ENCODE measurements around the gene TRIM24. TPM values are rescaled to one million over a fixed set of nuclear protein-coding genes. Genes with fewer than 3 reads are reported as not detected.

Gene TRIM24
- total RNA-seq, 1 experiment from 2014 or later, result 12.3 TPM

GRCh38 chr7:138538518-138538917 lies 78.5 kb downstream of the TRIM24 start:
- no peak for DNase-seq (ENCODE audit: low read depth)

- no peak for DNase-seq (ENCODE audit: low read depth)
These were observed 79.1 kb downstream of the TRIM24 start for GRCh38 chr7:138538997-138539644.

- no peak for DNase-seq (ENCODE audit: low read depth)
These were observed 82.1 kb downstream of the TRIM24 start for GRCh38 chr7:138542183-138542582.

GRCh38 chr7:138543739-138544138 lies 83.7 kb downstream of the TRIM24 start:
- no peak for DNase-seq (ENCODE audit: low read depth)

GRCh38 chr7:138545123-138545522 lies 85.1 kb downstream of the TRIM24 start:
- no peak for DNase-seq (ENCODE audit: low read depth)

GRCh38 chr7:138546064-138546619 lies 86.1 kb downstream of the TRIM24 start:
- no peak for DNase-seq (ENCODE audit: low read depth)

- no peak for DNase-seq (ENCODE audit: low read depth)
These were observed 86.8 kb downstream of the TRIM24 start for GRCh38 chr7:138546829-138547228.

- no peak for DNase-seq (ENCODE audit: low read depth)
These were observed 89.0 kb downstream of the TRIM24 start for GRCh38 chr7:138549082-138549481.

GRCh38 chr7:138550337-138550736 lies 90.3 kb downstream of the TRIM24 start:
- DNase-seq (ENCODE audit: low read depth), result no peak

- no peak for DNase-seq (ENCODE audit: low read depth)
These were observed 91.0 kb downstream of the TRIM24 start for GRCh38 chr7:138551102-138551501.

- no peak for DNase-seq (ENCODE audit: low read depth)
These were observed 93.7 kb downstream of the TRIM24 start for GRCh38 chr7:138553805-138554204.

GRCh38 chr7:138554674-138555073 lies 94.6 kb downstream of the TRIM24 start:
- no peak for DNase-seq (ENCODE audit: low read depth)

GRCh38 chr7:138555684-138556083 lies 95.6 kb downstream of the TRIM24 start:
- no peak for DNase-seq (ENCODE audit: low read depth)

GRCh38 chr7:138556771-138557484 lies 96.9 kb downstream of the TRIM24 start:
- no peak for DNase-seq (ENCODE audit: low read depth)

- no peak for DNase-seq (ENCODE audit: low read depth)
These were observed 99.4 kb downstream of the TRIM24 start for GRCh38 chr7:138559448-138559847.

- DNase-seq (ENCODE audit: low read depth), result no peak
These were observed 103.7 kb downstream of the TRIM24 start for GRCh38 chr7:138563808-138564207.

GRCh38 chr7:138564365-138564764 lies 104.3 kb downstream of the TRIM24 start:
- DNase-seq (ENCODE audit: low read depth), result peak; percentile 9

- no peak for DNase-seq (ENCODE audit: low read depth)
These were observed 105.0 kb downstream of the TRIM24 start for GRCh38 chr7:138565071-138565450.

- no peak for DNase-seq (ENCODE audit: low read depth)
These were observed 105.5 kb downstream of the TRIM24 start for GRCh38 chr7:138565451-138566114.

GRCh38 chr7:138568655-138569054 lies 108.6 kb downstream of the TRIM24 start:
- no peak for DNase-seq (ENCODE audit: low read depth)

GRCh38 chr7:138569418-138569817 lies 109.4 kb downstream of the TRIM24 start:
- DNase-seq (ENCODE audit: low read depth), result no peak

GRCh38 chr7:138570715-138571114 lies 110.7 kb downstream of the TRIM24 start:
- DNase-seq (ENCODE audit: low read depth), result no peak

GRCh38 chr7:138573741-138574140 lies 113.7 kb downstream of the TRIM24 start:
- DNase-seq (ENCODE audit: low read depth), result no peak
